ENCODE measurements around the gene GRID2. TPM values are rescaled to one million over a fixed set of nuclear protein-coding genes. Genes with fewer than 3 reads are reported as not detected.
A peak's percentile ranks its signal among the peaks of the same experiment; 100 is the strongest.

The GRID2 gene
- total and polyA plus RNA-seq, 2 of the 4 experiments (the other 2 are of a cell fraction) = under 0.01 TPM; not detected in 1

GRCh38 chr4:93501946-93502345 is 1198.2 kb downstream of the GRID2 start:
- Histone ChIP-seq H2BK20ac (ENCODE audit: low read depth, low read length) (no peak overlapping the region), H3K9ac (ENCODE audit: low read depth, low read length) (no peak overlapping the region), H2BK15ac (ENCODE audit: low read depth, low read length) (no peak overlapping the region), H3K23ac (ENCODE audit: low read depth, low read length) (no peak overlapping the region), H3K4me1 (ENCODE audit: control insufficient read depth, insufficient read depth, low read length) (no peaks in the 10 kb centered on the region), H3K14ac (replicated peaks; ENCODE audit: low read depth, low read length) (no peak overlapping the region), H2AK5ac (ENCODE audit: low read depth, low read length) (no peak overlapping the region), H4K5ac (ENCODE audit: low read depth, low read length) (no peak overlapping the region), H2AK9ac (replicated peaks; ENCODE audit: low read depth, low read length, poor library complexity) (no peak overlapping the region), H3K4me2 (ENCODE audit: low read depth, low read length) (no peak overlapping the region; the same call in 1 of the 2 replicates), H3K9me1 (ENCODE audit: insufficient read depth, low read length) (no peaks in the 10 kb centered on the region), H3K4me3 (ENCODE audit: insufficient read depth, low read depth, low read length) (no peak overlapping the region), H3K9me3 (ENCODE audit: control insufficient read depth, insufficient read depth, low read length) (no peaks in the 10 kb centered on the region), H2AFZ (replicated peaks; ENCODE audit: low read length, poor library complexity) (no peak overlapping the region), H3K79me1 (ENCODE audit: low read depth in 1 of 2, low read length in 2 of 2) (no peaks in the 10 kb centered on the region), H3K27ac (ENCODE audit: insufficient read depth, low read length) (no peak overlapping the region), H4K91ac (ENCODE audit: insufficient read depth, low read depth, low read length) (no peak overlapping the region), H4K8ac (ENCODE audit: low read depth in 2 of 2, low read length in 2 of 2) (no peak overlapping the region), H3K4ac (ENCODE audit: low read depth, low read length) (no peak overlapping the region), H3K36me3 (ENCODE audit: control insufficient read depth, insufficient read depth, low read length) (no peaks in the 10 kb centered on the region), H3K18ac (ENCODE audit: low read depth, low read length) (no peak overlapping the region), H3K56ac (ENCODE audit: extremely low read depth, insufficient read depth, low read length) (no peak overlapping the region), H2BK5ac (ENCODE audit: low read depth, low read length, poor library complexity, severe bottlenecking) (no peak overlapping the region), H4K20me1 (ENCODE audit: insufficient read depth, low read length) (no peaks in the 10 kb centered on the region), H2BK120ac (ENCODE audit: low read depth, low read length) (no peak overlapping the region), H3K27me3 (ENCODE audit: control insufficient read depth, insufficient read depth, low read length) (no peaks in the 10 kb centered on the region)
- ATAC-seq (ENCODE audit: low read depth) (no peak; the same call in 1 of the 2 replicates), DNase-seq (peak; percentile 46)
- CTCF ChIA-PET = no interaction called here
- intact Hi-C loops (cut with micrococcal nuclease) = loop anchor here (5.0 kb wide), 1 partner anchor 140 kb away; no protein-coding TSS in a partner anchor
- dilution Hi-C loops (cut with HindIII; ENCODE audit: low sequenced_read_pairs, unreplicated experiment) = no loop called here
- no TSS peak for BruUV-seq (replicated peaks)
- TF ChIP-seq CEBPB (IDR thresholded peaks at IDR 0.05; ENCODE audit: low read depth, low read length) (no peak), POLR2A (IDR thresholded peaks at IDR 0.05; ENCODE audit: low read depth, low read length) (no peak), ELK1 (IDR thresholded peaks at IDR 0.05; ENCODE audit: borderline replicate concordance, low read depth, low read length) (no peak), NFE2L2 (IDR thresholded peaks at IDR 0.05; ENCODE audit: low read depth, low read length) (peak; percentile 38)
- in situ Hi-C loops (cut with MboI; ENCODE audit: low sequenced_read_pairs) = no loop called here
- no CpG with 5 or more reads among the region's 3 CpGs for WGBS, 2 experiments (ENCODE audit: extremely low coverage in 2 of 2, insufficient read length in 1 of 2)
- POLR2A ChIA-PET (ENCODE audit: unreplicated experiment) = no interaction called here
